Calu3 (cell line): Measurements from ENCODE around the gene HELLS. TPM values are rescaled to one million over a fixed set of nuclear protein-coding genes. Genes with fewer than 3 reads are reported as not detected.

Experiments
- BruUV-seq: library from RNA; stranded (reverse); fragments of 400-500 nt; replicated peaks from 2 replicates; lab custom pipeline; 2021; lab: Mats Ljungman, UMichigan
- CTCF ChIA-PET: fragments of 300-600 bp; sonication (Branson Sonifier 250); formaldehyde crosslinking; loops from one replicate; lab custom pipeline; 2022; ENCODE audit warnings: antibody characterized with exemption; lab: Charles Lee
- DNase-seq: peaks from one replicate; pipeline ENCODE4 v3.0.0; 2022
- H3K27ac Mint-ChIP-seq: one replicate; pipeline ENCODE4 v1.8.0; 2022; ENCODE audit warnings: mixed read lengths; ENCODE audit not compliant: unreplicated experiment
- H3K27me3 Mint-ChIP-seq: one replicate; pipeline ENCODE4 v1.8.0; 2022; ENCODE audit warnings: mixed read lengths; ENCODE audit not compliant: unreplicated experiment
- H3K36me3 Mint-ChIP-seq: one replicate; pipeline ENCODE4 v1.8.0; 2022; ENCODE audit warnings: mild to moderate bottlenecking, moderate library complexity, mixed read lengths; ENCODE audit not compliant: insufficient read depth, unreplicated experiment
- H3K4me1 Mint-ChIP-seq: one replicate; pipeline ENCODE4 v1.8.0; 2022; ENCODE audit warnings: mild to moderate bottlenecking, low read depth, mixed read lengths; ENCODE audit not compliant: unreplicated experiment
- H3K4me3 Mint-ChIP-seq: one replicate; pipeline ENCODE4 v1.8.0; 2022; ENCODE audit warnings: mild to moderate bottlenecking, low read depth, moderate library complexity, mixed read lengths; ENCODE audit not compliant: unreplicated experiment
- H3K9me3 Mint-ChIP-seq: one replicate; pipeline ENCODE4 v1.8.0; 2022; ENCODE audit warnings: low read depth, mixed read lengths; ENCODE audit not compliant: unreplicated experiment
- CTCF ChIP-seq: fragments of 200-600 bp; IDR thresholded peaks from one replicate; pipeline ENCODE4 v1.8.0; 2022; ENCODE audit warnings: antibody characterized with exemption; ENCODE audit not compliant: unreplicated experiment
- intact Hi-C: fragments of 100-400 bp; cut with micrococcal nuclease; formaldehyde crosslinking; loops from one replicate; pipeline ENCODE4 v1.10.0; 2022; ENCODE audit not compliant: unreplicated experiment
- total RNA-seq: library from RNA; stranded (reverse); gene quantifications from 2 replicates; pipeline ENCODE4 v1.2.3, GENCODE V29; 2022

Gene HELLS
- total RNA-seq, 1 experiment from 2014 or later, result 63.3 TPM

DNA sequence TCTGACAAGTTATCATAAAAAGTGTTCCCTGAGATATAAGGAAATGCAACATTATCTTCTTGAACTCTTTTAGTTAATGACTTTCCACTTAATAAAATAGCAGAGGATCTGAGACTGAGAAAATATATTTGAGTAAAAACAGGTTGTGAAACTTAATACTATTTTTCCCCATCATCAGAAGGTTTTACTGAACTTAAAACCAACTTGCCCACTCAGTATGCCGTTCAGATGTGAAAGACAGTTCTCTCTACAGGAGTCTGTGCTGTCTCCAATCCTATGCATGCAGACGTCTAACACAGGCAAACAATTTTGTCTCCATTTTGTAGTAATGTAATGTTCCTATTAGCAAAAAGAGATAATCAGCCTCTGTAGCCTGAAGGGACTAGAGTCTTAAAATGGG is 99.7 kb downstream of the HELLS start:
- Mint-ChIP-seq H3K9me3 (no peaks in the 10 kb centered on the region), H3K36me3 (no peaks in the 10 kb centered on the region), H3K4me1 (peaks cover 9% of the 10 kb centered on the region), H3K27ac (no peak overlapping the region), H3K4me3 (no peak overlapping the region), H3K27me3 (no peaks in the 10 kb centered on the region)
- DNase-seq, result no peak
- BruUV-seq, result no TSS peak
- intact Hi-C loops, result no loop called here
- TF ChIP-seq CTCF, result no peak
- CTCF ChIA-PET, result no interaction called here

Other genes starting within 250 kb of the HELLS start
- gene NOC3L, start 182.8 kb upstream of the HELLS start, total RNA-seq, result 18.4 and 21.8 TPM in 2 replicates
- gene TBC1D12, start 143.2 kb upstream of the HELLS start, total RNA-seq, result 5.8 and 6.1 TPM in 2 replicates
- 13.0 and 18.1 TPM in 2 replicates for gene CYP2C18, start 137.9 kb downstream of the HELLS start, total RNA-seq
- gene CYP2C19, start 216.9 kb downstream of the HELLS start, total RNA-seq, result 3.6 and 4.5 TPM in 2 replicates